ENCODE measurements around the gene NFATC2IP.

- no peak for TF ChIP-seq CTCF (IDR thresholded peaks at IDR 0.05; ENCODE audit: low read depth, low read length, missing input control)
- no peak for TF ChIP-seq EGR1 (IDR thresholded peaks at IDR 0.05; ENCODE audit: low read depth in 2 of 2)
- no peak for TF ChIP-seq MAX (IDR thresholded peaks at IDR 0.05)
- no peak for TF ChIP-seq FOXA1 (IDR thresholded peaks at IDR 0.05)
- no peak for TF ChIP-seq JUND (IDR thresholded peaks at IDR 0.05)
- no peak for TF ChIP-seq REST (IDR thresholded peaks at IDR 0.05)
Measured at GRCh38 chr16:29000019-29000418, 49.3 kb downstream of the NFATC2IP start.

Data from liver (tissue), 3 donors.